WERI-Rb-1 (cell line): ENCODE data around the gene ALOX15.

Experiments
- DNase-seq: peaks from one replicate; pipeline ENCODE4 v3.0.0-alpha.2; 2020
- H3K27ac ChIP-seq: fragments of 250-450 bp; sonication (Bioruptor Pico); 2 replicates; pipeline ENCODE4 v1.5.1; 2020; ENCODE audit warnings: mild to moderate bottlenecking, moderate library complexity
- H3K27me3 ChIP-seq: fragments of 250-450 bp; sonication (Bioruptor Pico); 2 replicates; pipeline ENCODE4 v1.5.1; 2021; ENCODE audit warnings: mild to moderate bottlenecking, low read depth, moderate library complexity; ENCODE audit not compliant: insufficient read depth, severe bottlenecking
- H3K36me3 ChIP-seq: fragments of 250-450 bp; sonication (Bioruptor Pico); 2 replicates; pipeline ENCODE4 v1.5.1; 2020; ENCODE audit warnings: mild to moderate bottlenecking, moderate library complexity
- H3K4me3 ChIP-seq: 2 replicates; pipeline ENCODE4 v1.5.1; 2011; ENCODE audit warnings: low read depth, mild to moderate bottlenecking, control low read depth, low read length
- H3K9me3 ChIP-seq: fragments of 250-450 bp; sonication (Bioruptor Pico); 2 replicates; pipeline ENCODE4 v1.5.1; 2021; ENCODE audit warnings: mild to moderate bottlenecking, moderate library complexity; ENCODE audit not compliant: severe bottlenecking
- CTCF ChIP-seq: IDR thresholded peaks from 2 replicates; pipeline ENCODE4 v1.5.1; 2011; ENCODE audit warnings: low read depth, mild to moderate bottlenecking, control low read depth, inconsistent platforms, low read length

The ALOX15 gene

DNA sequence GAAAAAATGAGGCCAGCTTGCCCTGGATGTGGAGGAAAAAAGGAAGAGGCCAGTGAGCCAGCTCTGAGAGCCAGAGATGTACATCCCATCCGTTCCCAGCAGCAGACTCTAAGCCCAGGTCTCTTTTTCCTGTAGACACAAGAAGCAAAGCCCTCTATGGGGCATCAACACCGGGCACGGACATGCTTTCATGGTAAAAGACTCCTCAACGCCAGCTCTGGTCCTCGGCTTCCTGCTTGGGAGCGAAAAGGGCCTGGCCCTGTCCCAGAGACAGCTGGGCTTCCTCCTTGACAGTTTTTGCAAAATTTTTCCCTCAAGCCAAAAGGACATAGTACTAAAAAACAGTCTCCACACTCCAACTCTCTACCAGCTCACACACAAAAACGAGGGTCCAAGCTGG lies 35.3 kb upstream of the ALOX15 start:
- peaks cover 91% of the 10 kb centered on the region for H3K36me3 ChIP-seq
- DNase-seq, result no peak

GRCh38 chr17:4675791-4676190 lies 34.3 kb upstream of the ALOX15 start:
- no peak for TF ChIP-seq CTCF
- H3K27me3 ChIP-seq, result no peaks in the 10 kb centered on the region

More for the DNA sequence above, 35.3 kb upstream of the ALOX15 start:
- Histone ChIP-seq H3K27ac (no peak overlapping the region), H3K27me3 (no peaks in the 10 kb centered on the region), H3K9me3 (no peaks in the 10 kb centered on the region), H3K4me3 (no peak overlapping the region)
- TF ChIP-seq CTCF, result no peak

GRCh38 chr17:4674685-4674998 lies 33.2 kb upstream of the ALOX15 start:
- H3K4me3 ChIP-seq, result no peak overlapping the region
- peaks cover 86% of the 10 kb centered on the region for H3K36me3 ChIP-seq
- no peak for TF ChIP-seq CTCF
- H3K9me3 ChIP-seq, result no peaks in the 10 kb centered on the region
- no peaks in the 10 kb centered on the region for H3K27me3 ChIP-seq
- DNase-seq, result no peak
- H3K27ac ChIP-seq, result no peak overlapping the region

More at GRCh38 chr17:4675791-4676190, 34.3 kb upstream of the ALOX15 start:
- H3K27ac ChIP-seq, result no peak overlapping the region
- no peaks in the 10 kb centered on the region for H3K9me3 ChIP-seq
- DNase-seq, result no peak
- no peak overlapping the region for H3K4me3 ChIP-seq
- peaks cover 91% of the 10 kb centered on the region for H3K36me3 ChIP-seq

DNA sequence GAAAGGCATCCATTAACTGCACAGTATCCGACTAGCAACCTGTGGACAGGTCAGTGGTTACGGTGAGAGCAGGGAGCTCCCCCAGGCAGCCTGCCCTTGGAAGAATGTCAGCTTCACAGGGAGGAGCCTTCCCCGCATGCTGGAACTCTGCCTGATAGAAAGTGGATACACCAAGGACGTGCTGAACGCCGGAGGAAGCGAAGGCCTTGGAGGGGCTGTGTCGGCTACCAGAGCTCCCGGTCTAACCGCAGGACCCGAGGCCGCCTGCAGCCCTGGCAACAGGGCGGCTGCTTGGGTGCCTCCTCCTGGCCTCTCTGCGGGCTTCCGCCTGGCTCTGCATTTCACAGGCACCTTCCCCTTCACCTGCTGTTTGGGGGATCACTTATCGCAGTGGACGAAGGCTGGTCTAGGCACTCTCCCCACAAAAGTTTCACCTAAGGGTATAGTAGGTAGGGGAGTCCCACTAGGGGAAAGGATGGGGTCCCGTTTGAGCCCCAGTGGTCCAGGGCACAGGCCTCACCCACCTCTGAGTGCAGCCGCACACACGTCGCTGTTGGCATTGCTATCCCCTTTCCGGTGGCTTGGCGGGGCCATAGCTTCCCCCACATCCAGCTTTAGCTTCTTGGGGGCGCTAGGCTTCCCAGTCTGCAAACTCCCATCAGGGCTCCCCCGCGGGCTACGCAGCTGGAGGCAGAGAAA lies 32.7 kb upstream of the ALOX15 start:
- H3K27me3 ChIP-seq, result no peaks in the 10 kb centered on the region
- no peak overlapping the region for H3K27ac ChIP-seq
- peaks cover 81% of the 10 kb centered on the region for H3K36me3 ChIP-seq
- no peak for DNase-seq
- no peaks in the 10 kb centered on the region for H3K9me3 ChIP-seq
- H3K4me3 ChIP-seq, result no peak overlapping the region
- TF ChIP-seq CTCF, result no peak

- H3K9me3 ChIP-seq, result no peaks in the 10 kb centered on the region
- no peak overlapping the region for H3K27ac ChIP-seq
- no peak overlapping the region for H3K4me3 ChIP-seq
- DNase-seq, result no peak
- peaks cover 73% of the 10 kb centered on the region for H3K36me3 ChIP-seq
- TF ChIP-seq CTCF, result no peak
- no peaks in the 10 kb centered on the region for H3K27me3 ChIP-seq
Observed at GRCh38 chr17:4673169-4673568, 31.7 kb upstream of the ALOX15 start.

DNA sequence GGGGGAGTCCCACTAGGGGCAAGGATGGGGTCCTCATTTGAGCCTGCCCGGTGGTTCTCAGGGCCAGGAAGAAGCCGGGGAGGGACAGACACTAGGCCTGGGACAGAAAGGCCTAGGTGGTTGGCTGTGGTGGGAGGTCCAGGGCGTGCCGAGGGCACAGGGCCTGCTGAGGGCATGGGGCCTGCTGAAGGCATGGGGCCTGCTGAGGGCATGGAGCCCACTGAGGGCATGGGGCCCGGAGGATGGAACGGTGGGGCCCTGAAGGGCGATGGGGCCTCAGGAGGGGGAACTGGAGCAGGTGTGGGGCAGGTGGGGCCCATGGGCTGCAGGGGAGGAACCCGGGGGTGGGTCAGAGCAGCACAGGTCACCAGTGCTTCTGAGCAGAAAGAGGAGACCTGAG lies 31.3 kb upstream of the ALOX15 start:
- no peak overlapping the region for H3K27ac ChIP-seq
- no peak for DNase-seq
- no peak for TF ChIP-seq CTCF
- peaks cover 71% of the 10 kb centered on the region for H3K36me3 ChIP-seq
- no peak overlapping the region for H3K4me3 ChIP-seq
- no peaks in the 10 kb centered on the region for H3K9me3 ChIP-seq
- H3K27me3 ChIP-seq, result no peaks in the 10 kb centered on the region
